Epithelial cell of proximal tubule (primary cell): ENCODE results near the gene CACNA1D. TPM values are rescaled to one million over a fixed set of nuclear protein-coding genes. Genes with fewer than 3 reads are reported as not detected.
"Not testable (repeated sequence)": the region's sequence is repeated elsewhere in the genome, so short reads cannot be mapped to it uniquely, and the experiment has no call there.

Experiments
- DNase-seq: peaks from one replicate; pipeline ENCODE4 v3.0.0-alpha.2; 2011; ENCODE audit warnings: low read depth
- H3K4me3 ChIP-seq: 2 replicates; pipeline ENCODE4 v1.5.1; 2011; ENCODE audit warnings: low read depth, mild to moderate bottlenecking, low read length
- total RNA-seq: library from RNA; depleted of rRNA; stranded (reverse); fragments of >200 nt; gene quantifications from 2 replicates; pipeline ENCODE4 v1.2.3, GENCODE V29; 2015
- TF ChIP-seq, protein P1 (sequence below): conservative IDR thresholded peaks from 2 replicates; pipeline ENCODE4 v1.5.1; 2012; ENCODE audit warnings: low read depth, mild to moderate bottlenecking, low read length

CACNA1D gene
- total RNA-seq, result 0.07 and 1.9 TPM in 2 replicates

DNA sequence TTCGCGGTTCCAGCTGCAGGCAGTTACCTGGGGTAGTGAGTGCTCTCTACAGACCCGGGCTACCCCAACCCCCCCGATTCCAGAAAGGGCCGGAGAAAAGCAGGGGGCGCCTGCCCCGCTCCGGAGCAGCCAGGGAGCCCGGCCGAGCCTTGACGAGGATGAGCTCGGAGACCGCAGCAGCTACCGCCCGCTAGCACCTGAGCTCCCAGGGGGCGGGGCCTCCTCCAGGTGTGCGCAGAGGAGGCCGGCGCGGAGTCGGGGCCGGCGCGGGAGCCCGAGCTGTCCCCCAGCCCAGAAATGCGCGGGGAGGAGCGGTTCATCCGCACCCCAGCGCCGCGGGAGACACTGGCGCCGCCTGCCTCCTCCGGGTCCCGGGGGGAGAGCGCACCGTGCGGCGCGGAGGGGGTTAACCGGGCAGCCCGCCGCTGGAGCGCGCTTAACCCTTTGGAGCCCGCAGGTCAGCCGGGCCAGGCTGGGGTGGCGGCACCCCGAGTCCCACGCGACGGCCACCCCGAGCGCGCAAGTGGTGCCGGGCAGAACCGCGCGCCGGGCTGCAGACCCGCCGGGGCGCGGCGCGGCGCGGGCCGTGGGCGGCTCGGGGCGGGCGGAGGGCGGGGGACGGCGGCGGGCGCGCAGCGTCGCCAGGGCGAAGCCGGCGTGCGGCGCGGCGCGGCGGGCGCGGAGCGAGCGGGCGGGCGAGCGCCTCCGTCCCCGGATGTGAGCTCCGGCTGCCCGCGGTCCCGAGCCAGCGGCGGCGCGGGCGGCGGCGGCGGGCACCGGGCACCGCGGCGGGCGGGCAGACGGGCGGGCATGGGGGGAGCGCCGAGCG lies at the start of gene CACNA1D:
Gene CACNA1D (plus strand): TSS at position 649 of the 829 bp plus-strand sequence. CDS start 556 bp downstream, outside the sequence.
- no peak for DNase-seq
- peak within 1 kb of the TSS; percentile 64 for H3K4me3 ChIP-seq
- TF ChIP-seq, protein P1, sequence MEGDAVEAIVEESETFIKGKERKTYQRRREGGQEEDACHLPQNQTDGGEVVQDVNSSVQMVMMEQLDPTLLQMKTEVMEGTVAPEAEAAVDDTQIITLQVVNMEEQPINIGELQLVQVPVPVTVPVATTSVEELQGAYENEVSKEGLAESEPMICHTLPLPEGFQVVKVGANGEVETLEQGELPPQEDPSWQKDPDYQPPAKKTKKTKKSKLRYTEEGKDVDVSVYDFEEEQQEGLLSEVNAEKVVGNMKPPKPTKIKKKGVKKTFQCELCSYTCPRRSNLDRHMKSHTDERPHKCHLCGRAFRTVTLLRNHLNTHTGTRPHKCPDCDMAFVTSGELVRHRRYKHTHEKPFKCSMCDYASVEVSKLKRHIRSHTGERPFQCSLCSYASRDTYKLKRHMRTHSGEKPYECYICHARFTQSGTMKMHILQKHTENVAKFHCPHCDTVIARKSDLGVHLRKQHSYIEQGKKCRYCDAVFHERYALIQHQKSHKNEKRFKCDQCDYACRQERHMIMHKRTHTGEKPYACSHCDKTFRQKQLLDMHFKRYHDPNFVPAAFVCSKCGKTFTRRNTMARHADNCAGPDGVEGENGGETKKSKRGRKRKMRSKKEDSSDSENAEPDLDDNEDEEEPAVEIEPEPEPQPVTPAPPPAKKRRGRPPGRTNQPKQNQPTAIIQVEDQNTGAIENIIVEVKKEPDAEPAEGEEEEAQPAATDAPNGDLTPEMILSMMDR, result no peak

DNA sequence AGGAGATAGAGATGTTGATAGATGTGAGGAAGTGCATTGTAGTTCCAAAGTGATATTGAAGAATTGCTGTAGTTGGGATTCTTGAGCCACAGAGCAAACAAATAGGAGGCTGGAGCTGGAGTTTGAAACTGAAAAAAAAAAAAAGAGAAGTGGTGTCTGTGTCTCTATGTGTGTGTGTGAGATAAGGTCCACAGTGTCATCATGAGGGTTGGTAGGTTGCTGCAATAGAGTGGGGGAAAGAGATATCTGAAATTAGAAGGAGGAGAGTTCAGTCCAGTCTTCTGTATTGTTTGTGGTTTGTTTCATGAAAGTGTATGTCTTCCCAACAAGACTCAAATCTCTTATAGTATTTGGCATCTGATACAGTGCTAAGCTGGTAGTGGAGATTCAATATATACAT lies 37.3 kb upstream of the CACNA1D start:
- TF ChIP-seq, protein P1, result no peak
- no peak overlapping the region for H3K4me3 ChIP-seq
- no peak for DNase-seq

DNA sequence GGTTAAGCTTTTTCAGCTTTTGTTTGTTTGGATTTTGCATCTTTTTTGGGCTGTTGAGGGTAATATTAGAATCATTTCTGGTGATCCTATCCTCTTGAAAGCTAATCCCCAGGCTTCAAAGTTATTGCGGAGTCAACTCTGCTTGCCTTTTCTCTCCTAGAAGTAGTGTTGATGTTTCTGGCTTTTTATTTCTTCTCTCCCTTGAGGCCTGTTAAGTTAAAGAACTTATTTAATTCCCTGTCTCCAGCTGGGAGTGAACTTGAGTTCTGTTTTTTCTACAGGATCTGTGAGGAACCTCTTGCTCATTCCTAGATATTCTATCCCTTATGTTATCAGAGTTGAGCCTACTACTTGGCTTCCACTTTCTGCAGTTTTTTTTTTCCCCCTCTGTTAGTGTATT lies 34.1 kb upstream of the CACNA1D start:
- no peak for DNase-seq
- H3K4me3 ChIP-seq, result no peak overlapping the region
- TF ChIP-seq, protein P1, result no peak

DNA sequence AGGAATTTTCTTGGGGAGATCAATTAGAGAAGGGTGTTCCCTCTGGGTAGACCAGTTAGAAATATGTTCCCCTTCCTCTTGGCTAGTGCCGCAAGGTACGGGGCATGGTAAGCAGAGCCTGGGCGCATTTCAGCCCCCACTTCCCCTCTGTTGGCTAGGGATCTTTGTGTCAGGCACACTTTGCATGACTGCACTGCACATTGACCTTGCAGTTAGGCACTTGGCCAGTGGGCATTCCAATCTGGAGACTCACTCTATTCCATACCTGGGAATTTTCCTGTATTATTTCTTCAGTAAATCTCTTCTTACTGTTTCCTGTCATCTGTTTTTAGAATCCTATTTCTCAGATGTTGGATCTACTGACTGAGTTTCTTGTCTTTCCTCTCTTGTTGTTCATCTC lies 30.0 kb upstream of the CACNA1D start:
- TF ChIP-seq, protein P1, result no peak
- peak; percentile 80 for DNase-seq
- no peak overlapping the region for H3K4me3 ChIP-seq

DNA sequence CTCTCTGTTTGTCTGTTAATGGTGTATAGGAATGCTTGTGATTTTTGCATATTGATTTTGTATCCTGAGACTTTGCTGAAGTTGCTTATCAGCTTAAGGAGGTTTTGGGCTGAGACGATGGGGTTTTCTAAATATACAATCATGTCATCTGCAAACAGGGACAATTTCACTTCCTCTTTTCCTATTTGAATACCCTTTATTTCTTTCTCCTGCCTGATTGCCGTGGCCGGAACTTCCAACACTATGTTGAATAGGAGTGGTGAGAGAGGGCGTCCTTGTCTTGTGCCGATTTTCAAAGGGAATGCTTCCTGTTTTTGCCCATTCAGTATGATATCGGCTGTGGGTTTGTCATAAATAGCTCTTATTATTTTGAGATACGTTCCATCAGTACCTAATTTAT lies 24.7 kb upstream of the CACNA1D start:
- not testable (repeated sequence) for H3K4me3 ChIP-seq, DNase-seq

DNA sequence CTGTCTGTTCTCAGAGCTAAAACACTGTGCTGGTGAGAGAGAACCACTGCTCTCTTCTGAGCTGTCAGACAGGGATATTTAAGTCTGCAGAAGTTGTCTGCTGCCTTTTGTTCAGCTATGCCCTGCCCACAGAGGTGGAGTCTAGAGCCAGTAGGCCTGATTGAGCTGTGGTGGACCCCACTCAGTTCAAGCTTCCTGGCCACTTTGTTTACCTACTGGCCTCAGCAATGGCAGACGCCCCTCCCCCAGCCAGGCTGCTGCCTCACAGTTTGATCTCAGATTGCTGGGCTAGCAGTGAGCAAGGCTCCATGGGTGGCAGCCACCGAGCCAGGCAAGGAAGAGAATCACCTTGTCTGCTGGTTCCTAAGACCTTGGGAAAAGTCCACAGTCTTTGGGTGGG lies 21.0 kb upstream of the CACNA1D start:
- DNase-seq, result no peak
- TF ChIP-seq, protein P1, result no peak
- H3K4me3 ChIP-seq, result no peak overlapping the region

DNA sequence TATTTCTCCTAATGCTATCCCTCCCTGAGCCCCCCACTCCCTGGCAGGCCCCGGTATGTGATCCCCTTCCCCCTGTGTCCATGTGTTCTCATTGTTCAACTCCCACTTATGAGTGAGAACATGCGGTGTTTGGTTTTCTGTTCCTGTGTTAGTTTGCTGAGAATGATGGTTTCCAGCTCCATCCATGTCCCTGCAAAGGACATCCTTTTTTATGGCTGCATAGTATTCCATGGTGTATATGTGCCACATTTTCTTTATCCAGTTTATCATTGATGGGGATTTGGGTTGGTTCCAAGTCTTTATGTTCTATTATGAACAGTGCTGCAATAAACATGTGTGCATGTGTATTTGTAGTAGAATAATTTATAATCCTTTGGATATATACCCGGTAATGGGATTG lies 18.0 kb upstream of the CACNA1D start:
- DNase-seq, H3K4me3 ChIP-seq: not testable (repeated sequence)

DNA sequence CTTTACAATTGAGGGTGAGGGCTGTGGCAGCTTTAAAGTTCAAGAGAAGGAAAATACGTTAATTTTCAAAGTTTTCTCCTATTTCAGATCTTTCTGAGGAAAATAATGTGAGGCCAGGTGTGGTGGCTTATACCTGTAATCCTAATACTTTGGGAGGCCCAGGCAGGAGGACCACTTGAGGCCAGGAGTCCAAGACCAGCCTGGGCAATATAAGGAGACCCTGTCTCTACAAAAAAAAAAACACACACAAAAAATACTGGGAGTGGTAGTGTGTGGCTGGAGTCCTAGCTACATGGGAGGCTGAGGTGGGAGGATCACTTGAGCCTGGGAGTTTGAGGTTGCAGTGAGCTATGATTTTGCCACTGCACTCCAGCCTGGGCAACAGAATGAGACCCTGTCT lies 16.7 kb upstream of the CACNA1D start:
- H3K4me3 ChIP-seq, DNase-seq: not testable (repeated sequence)
